Fibroblast of skin of back (primary cell): ENCODE measurements around the gene TMEM120B.
"Not testable (repeated sequence)": the region's sequence is repeated elsewhere in the genome, so short reads cannot be mapped to it uniquely, and the experiment has no call there.

Source experiments
- DNase-seq: peaks from one replicate; pipeline ENCODE4 v3.0.0-alpha.2; 2013

TMEM120B gene

GRCh38 chr12:121709478-121709961, 3.0 kb upstream of the TMEM120B start:
- DNase-seq = peak; percentile 70

- no peak for DNase-seq
These were observed 977 bp upstream of the TMEM120B start for GRCh38 chr12:121711361-121712189.

- peak; percentile 38 for DNase-seq
These were observed 427 bp upstream of the TMEM120B start for GRCh38 chr12:121712190-121712460.

GRCh38 chr12:121713257-121713777, 765 bp downstream of the TMEM120B start:
- DNase-seq = no peak

GRCh38 chr12:121713793-121714192, 1.2 kb downstream of the TMEM120B start:
- DNase-seq = no peak

- DNase-seq = not testable (repeated sequence)
These were observed 2.5 kb downstream of the TMEM120B start for GRCh38 chr12:121715055-121715454.

- no peak for DNase-seq
These were observed 3.4 kb downstream of the TMEM120B start for GRCh38 chr12:121715862-121716435.

- peak; percentile 72 for DNase-seq
These were observed 4.6 kb downstream of the TMEM120B start for GRCh38 chr12:121717041-121717699.

- no peak for DNase-seq
These were observed 6.2 kb downstream of the TMEM120B start for GRCh38 chr12:121718653-121719239.

GRCh38 chr12:121719926-121720414, 7.4 kb downstream of the TMEM120B start:
- DNase-seq = peak; percentile 95

- no peak for DNase-seq
These were observed 8.2 kb downstream of the TMEM120B start for GRCh38 chr12:121720762-121721161.

GRCh38 chr12:121722511-121722910, 10.0 kb downstream of the TMEM120B start:
- DNase-seq = no peak

- no peak for DNase-seq
These were observed 10.6 kb downstream of the TMEM120B start for GRCh38 chr12:121723200-121723599.

GRCh38 chr12:121724925-121725324, 12.4 kb downstream of the TMEM120B start:
- no peak for DNase-seq

- DNase-seq = no peak
These were observed 12.9 kb downstream of the TMEM120B start for GRCh38 chr12:121725423-121725822.

GRCh38 chr12:121729021-121729420, 16.5 kb downstream of the TMEM120B start:
- DNase-seq = no peak

GRCh38 chr12:121731473-121731872, 18.9 kb downstream of the TMEM120B start:
- DNase-seq = no peak

GRCh38 chr12:121733849-121734248, 21.3 kb downstream of the TMEM120B start:
- DNase-seq = no peak

- DNase-seq = no peak
These were observed 25.8 kb downstream of the TMEM120B start for GRCh38 chr12:121738340-121738858.

- no peak for DNase-seq
These were observed 28.3 kb downstream of the TMEM120B start for GRCh38 chr12:121740847-121741246.

GRCh38 chr12:121741743-121742142, 29.2 kb downstream of the TMEM120B start:
- DNase-seq = no peak

- not testable (repeated sequence) for DNase-seq
These were observed 33.0 kb downstream of the TMEM120B start for GRCh38 chr12:121745545-121745944.

- no peak for DNase-seq
These were observed 35.6 kb downstream of the TMEM120B start for GRCh38 chr12:121748218-121748570.
